ENCODE measurements around the gene DSCAML1.

DNA sequence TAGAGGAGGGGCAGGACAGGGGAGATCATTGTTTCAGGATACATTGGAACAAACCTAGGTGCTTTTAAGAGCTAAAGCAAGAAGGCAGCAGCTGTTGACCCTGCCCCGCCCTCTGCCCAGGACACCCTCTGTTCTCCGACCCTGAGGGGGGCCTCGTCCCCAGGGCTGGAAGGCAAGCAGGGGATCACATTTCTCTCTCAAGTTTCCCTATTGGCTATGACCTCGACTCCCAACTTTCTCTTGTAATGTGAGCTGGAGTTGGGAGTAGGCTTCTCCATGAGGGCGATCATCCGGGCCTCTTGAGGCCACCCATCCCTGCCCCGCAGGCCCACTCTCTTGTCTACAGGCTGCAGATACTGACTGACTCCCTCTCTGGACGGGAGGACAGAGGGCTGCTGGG is 37.7 kb downstream of the DSCAML1 start:
- TF ChIP-seq EP300 (IDR thresholded peaks at IDR 0.05) = no peak
- TF ChIP-seq, protein P1, sequence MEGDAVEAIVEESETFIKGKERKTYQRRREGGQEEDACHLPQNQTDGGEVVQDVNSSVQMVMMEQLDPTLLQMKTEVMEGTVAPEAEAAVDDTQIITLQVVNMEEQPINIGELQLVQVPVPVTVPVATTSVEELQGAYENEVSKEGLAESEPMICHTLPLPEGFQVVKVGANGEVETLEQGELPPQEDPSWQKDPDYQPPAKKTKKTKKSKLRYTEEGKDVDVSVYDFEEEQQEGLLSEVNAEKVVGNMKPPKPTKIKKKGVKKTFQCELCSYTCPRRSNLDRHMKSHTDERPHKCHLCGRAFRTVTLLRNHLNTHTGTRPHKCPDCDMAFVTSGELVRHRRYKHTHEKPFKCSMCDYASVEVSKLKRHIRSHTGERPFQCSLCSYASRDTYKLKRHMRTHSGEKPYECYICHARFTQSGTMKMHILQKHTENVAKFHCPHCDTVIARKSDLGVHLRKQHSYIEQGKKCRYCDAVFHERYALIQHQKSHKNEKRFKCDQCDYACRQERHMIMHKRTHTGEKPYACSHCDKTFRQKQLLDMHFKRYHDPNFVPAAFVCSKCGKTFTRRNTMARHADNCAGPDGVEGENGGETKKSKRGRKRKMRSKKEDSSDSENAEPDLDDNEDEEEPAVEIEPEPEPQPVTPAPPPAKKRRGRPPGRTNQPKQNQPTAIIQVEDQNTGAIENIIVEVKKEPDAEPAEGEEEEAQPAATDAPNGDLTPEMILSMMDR (IDR thresholded peaks at IDR 0.05) = no peak

Data from tibial nerve (tissue), 4 donors.